Amygdala (tissue), 56 donors: ENCODE measurements around the gene KRT74.
"Not testable (repeated sequence)": the region's sequence is repeated elsewhere in the genome, so short reads cannot be mapped to it uniquely, and the experiment has no call there.

Experiments used
- DNase-seq, 56 donors: peaks; one replicate each; lab custom pipeline; 2025; lab: John Stamatoyannopoulos, UW

KRT74 gene

DNA sequence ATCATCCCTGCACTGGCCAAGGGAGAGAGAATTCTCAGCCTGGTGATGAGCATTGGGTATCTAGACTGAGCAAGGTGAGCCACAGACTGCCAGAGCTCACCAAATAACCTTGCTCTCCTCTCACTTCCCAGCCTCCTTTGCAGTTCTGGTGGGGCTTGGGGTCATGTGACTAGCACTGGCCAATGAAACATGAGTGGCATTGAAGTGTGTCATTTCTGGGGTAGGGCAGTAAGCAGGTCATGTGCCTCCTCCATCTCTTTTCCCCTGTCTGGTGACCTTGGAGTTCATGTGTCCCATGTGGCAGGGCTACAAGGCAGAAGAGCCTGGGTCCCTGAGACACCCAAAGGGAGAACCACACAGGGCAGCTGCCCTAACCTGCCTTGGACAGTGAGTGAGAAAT, 31.2 kb upstream of the KRT74 start:
- DNase-seq: no peak

DNA sequence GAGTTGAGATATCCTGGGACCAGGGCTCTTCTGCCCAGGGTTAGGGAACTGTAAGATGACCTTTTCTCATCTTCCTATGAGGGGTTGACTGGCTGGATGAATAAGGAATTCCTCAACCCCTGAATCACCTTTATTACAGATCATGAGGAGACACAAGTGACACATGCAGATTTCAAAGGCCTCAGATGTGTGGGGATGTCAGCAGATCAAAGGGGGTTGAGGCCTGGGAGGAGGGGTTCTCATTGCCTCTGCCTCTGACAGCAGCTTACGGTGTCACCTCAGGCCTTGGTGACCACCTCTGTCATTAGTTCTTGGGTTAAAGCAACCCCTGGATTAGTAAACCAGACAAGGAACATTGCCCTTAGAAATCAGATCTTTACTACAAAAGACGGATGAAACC, 29.7 kb upstream of the KRT74 start:
- DNase-seq: no peak

DNA sequence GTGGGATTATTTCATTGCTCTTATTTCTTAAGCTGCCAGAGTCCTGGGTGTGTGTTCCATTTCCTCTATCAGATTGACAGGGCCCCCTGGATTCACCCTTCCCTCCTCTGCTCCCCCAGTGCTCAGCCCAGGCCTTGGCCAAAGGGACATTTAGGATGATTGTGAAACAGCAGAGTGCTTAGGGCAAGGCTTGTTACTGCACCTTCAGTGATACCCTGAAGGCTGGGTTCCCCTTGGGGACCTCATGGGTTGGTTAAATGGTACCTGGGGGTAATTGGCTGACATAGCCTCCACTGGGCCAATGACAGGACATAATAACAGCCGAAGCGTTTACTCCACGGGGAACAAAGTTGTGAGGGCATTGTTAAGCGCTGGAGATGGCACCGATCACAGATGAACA, 28.9 kb upstream of the KRT74 start:
- DNase-seq: no peak

DNA sequence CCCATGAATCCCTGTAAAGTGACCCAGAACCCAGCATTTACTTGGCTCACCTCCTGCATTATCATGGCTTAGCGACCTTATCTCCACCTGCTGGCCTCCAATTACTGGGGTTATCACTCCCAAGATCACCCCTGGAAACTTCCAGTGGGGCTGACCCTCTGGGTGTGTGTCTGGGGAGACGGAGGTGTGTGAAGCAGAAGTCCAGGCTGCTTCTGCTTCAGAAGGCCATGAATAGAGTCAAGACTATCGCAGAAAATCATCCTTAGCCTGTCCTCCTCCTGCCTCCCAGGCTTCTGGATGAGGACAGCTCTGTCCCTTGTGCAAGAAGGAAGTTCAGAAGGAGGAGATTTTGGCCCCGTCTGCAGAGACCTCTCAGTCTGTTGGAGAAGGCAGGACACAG, 28.0 kb upstream of the KRT74 start:
- no peak for DNase-seq

DNA sequence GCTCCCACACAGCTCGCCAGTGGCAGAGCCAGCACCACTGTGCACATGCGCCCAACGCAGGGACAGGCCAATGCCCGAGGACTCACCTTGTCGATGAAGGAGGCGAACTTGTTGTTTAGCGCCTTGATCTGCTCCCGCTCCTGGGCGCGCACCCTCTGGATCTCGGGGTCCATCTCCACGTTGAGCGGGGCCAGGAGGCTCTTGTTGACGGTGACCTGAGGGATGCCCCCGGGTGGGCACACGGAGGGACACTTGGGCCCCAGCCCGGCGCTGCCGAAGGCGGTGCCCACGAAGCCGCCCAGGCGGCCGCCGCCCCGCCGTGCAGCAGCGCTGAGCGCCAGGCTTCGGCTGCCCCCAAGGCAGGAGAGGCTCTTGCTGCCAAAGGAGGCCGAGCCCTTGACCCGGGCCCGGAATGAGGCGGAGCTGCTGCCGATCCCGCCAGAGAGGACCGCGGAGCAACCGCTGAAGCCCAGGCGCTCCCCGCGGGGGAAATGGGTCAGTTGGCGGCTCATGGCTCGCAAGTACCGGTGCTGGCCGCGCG, 27.4 kb upstream of the KRT74 start, which contains the start of gene KRT72:
Gene KRT72, minus strand, starts transcription at position 523 of the 541 bp plus-strand sequence. Its CDS starts 11 bp downstream, at position 512.
- no peak for DNase-seq

DNA sequence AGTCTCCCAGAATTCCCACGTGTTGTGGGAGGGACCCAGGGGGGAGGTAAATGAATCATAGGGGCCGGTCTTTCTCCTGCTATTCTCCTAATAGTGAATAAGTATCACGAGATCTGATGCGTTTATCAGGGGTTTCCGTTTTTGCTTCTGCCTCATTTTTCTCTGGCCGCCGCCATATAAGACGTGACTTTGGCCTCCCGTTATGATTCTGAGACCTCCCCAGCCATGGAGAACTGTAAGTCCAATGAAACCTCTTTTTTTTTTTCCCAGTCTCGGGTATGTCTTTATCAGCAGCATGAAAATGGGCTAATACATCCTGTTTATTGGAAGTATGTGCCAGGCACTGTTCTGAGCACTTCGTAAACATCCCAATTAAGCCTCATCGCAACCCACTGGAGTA, 26.8 kb upstream of the KRT74 start:
- no peak for DNase-seq

DNA sequence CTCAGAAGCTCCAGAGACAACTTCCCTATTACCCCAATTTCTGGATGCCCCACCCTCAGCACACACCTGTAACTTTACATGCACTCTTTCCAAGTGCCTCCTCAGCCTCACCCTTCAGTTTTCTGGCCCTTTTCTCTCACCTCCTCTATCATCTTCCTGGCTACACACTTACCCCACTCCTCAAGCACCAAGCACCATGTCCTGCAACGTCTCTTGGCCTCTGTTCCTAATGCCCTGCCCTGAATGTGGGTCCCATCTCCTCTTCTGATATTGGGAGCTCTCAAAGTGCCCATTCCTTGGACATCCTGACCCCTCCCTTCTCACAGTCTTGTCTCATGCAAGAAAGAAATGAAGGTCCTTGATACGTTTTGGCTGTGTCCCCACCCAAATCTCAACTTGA, 26.4 kb upstream of the KRT74 start:
- no peak for DNase-seq

DNA sequence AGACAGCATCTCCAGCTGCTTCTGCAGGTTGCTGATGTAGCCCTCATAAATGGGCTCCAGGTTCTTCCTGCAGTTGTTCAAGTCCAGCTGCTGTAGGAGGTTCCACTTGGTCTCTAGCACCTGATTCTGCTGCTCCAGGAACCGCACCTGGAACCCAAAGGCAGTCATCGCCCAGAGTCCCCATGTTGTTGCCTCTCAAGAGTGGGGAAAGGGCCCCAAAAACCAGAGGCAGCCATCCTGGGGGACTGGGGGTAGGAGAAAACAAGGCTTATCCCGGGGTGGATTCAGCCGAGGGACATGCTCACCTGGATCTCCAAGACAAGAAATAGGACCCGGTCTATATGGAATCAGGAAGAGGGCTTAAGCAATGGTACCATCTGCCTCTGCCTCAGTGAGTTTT, 25.3 kb upstream of the KRT74 start:
- no peak for DNase-seq

DNA sequence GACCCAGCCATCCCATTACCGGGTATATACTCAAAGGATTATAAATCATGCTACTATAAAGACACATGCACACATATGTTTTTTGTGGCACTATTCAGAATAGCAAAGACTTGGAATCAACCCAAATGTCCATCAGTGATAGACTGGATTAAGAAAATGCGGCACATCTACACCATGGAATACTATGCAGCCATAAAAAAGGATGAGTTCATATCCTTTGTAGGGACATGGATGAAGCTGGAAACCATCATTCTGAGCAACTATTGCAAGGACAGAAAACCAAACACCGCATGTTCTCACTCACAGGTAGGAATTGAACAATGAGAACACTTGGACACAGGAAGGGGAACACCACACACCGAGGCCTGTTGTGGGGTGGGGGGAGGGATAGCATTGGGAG, 20.6 kb upstream of the KRT74 start:
- not testable (repeated sequence) for DNase-seq

DNA sequence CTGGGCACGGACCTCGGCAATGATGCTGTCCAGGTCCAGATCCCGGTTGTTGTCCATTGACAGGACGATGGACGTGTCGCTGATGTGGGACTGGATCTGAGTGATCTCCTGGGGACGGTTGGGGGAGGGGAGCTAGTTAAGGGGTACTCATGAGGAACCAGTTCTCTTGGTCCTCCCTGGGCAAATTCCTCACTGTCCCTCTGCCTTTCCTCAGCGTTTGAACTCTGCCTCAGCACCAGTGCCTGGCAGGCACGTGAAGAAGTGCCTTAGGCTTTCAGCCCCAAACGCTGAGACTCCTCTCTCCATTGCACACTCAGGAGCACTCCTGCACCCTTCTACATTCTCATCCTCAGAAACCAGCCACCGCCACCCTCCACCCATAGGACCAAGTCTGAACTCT, 17.9 kb upstream of the KRT74 start:
- no peak for DNase-seq

DNA sequence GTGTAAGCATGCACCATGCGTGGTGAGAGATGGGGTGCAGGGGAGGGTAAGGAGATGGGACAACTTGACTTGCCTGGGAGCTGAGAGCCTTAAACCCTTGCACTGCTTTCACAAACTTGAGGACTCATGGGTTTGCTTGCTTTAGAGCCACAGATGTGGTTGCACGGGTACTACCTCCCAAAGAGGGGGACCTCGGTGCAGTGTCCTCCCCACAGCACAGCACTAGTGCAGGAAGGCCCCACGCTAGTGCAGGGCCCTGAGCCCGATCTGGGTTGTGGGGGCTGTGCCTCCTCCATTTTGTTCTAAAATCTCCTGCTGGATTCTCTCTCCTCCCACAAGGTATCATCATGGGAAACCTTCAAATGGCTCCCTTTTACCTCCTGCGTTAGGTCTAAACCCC, 16.4 kb upstream of the KRT74 start:
- DNase-seq: no peak

DNA sequence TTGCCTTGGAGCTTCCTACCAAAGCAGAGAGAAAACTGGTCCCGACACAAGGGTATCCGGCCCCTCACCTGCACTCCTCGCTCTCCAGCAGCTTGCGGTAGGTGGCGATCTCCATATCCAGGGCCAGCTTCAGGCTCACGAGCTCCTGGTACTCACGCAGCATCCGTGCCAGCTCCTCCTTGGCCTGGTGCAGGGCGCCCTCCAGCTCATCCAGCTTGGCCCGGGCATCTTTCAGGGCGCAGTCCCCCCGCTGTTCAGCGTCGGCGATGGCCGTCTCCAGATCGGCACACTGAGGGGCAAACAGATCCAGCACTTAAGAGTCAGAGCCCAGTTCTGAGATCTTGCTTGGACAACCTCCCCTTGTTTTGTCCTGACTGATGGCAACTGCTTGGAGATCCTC, 13.9 kb upstream of the KRT74 start:
- DNase-seq: no peak

DNA sequence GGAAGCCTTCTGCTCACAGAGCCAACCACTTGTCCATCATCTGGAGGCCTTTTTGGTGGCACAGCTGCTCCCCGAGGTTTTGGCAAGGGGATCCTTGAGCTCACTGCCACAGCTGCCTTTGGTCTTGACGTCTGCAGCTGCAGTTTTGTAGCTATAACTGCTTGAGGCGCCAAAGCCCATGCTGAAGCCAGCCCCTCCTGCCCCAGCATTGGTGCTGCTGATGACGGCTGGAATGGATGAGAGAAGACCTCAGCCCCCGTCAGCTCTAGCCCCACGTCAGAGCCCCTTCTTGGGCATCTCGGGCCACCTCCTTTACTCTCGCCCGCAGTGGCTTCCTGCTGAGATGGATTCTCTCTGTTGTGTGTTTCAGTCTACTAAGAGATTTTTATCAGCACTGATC, 12.3 kb upstream of the KRT74 start:
- DNase-seq: no peak

DNA sequence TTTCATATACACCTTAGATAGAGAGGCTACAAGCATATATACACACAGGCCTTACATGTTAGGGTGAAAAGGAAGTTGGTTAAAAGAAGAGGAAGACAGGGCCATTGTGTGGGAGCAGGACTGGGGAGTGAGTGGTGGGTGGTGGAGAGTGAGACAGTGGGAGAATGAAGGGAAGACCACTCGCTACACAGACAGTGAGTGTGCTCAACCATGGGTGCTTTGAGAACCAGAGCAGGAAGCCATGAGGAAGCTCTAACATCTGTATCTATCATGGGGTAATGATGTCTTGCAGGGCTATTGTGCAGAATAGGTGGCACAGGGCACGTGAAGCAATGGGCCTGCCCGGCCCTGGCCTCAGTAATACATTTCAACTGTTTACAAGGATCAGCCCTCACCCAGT, 11.4 kb upstream of the KRT74 start:
- DNase-seq: no peak

DNA sequence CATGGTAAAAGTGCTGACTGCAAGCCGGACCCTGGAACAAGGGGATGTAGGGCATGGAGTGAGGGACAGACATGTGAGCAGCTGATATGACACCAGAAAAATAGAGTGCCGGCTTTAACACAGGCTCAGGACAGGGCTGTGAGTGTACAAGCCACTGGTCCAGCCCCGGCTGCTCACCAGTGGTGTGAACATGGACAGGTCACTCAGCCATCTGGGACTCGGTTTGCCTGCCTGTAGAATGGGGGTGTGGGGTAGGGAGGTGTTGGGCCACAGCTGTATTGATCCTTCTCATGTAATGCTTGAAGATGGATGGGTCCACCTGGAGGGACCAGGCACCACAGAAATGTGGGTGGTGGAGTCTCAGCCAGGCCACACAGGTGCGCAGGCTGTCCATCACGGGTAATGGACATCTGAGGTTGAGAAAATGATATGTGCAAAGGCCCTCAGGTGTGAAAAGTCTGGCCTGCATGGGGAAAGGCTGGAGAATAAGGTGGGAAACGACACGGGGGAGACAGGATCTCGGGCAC, 10.6 kb upstream of the KRT74 start:
- DNase-seq: no peak

DNA sequence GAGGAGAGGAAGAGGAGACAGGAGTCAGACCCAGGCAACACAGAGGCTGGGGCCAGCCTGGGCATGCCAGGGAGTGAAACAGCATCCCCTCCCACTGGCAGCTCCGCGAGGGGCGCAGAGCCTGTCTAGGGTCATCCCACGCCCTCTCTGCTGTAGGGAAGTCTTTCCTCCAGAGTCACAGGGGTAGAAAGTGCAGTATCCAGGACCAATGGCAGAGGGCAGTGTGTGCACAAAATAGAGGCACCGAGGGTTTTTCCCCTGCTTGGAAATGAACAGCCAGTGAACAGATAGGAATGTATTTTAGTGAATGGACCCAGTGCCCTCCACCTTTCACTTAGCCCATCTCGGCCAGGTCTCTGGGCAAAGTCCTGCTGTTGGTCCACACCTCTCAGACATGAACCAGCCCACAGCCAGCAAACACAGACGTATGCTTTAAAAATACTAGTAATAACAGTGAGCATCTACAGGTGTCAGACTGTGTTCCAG, 9.4 kb upstream of the KRT74 start:
- peak in 31 of 56 donors; percentile 4 to 60 (median 28) for DNase-seq

DNA sequence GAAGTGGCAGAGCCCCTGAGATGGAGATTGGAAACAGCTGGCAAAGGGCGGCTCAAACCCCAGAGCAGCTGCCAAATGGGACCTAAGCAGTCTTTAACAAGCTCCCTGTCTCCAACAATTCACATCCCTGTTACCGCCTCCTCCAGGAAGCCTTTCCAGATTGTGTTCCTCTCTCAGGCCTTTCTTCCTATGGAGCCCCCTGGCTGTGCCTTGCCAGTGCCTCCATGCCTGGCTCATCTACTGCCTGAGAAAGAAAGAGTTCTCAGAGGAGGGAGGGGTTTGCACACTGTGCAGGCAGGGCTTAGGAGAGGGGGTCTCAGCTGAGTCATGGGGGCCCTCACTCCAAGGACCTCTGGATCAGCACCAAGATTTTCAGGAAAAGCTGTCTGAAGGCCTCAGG, 8.8 kb upstream of the KRT74 start:
- DNase-seq: no peak

DNA sequence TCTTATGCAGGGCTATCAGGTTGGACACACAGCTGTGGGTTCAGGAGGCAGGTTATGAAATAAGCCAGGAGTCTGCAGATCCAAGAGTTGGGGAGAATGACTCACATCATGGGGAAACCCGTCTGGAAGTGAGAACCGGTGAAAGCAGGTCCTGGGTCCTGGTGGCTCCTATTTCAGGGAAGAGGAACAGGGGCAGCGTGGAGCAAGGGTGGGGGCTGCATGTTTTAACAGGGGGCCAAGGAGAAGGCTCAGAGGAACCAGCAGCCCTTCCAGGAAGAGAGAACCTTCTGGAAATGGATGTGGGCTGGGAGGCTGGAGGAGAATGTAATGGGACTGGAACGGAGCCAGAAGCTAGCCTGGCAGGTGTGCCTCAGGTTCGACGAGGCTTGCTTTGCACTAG, 7.8 kb upstream of the KRT74 start:
- no peak for DNase-seq

DNA sequence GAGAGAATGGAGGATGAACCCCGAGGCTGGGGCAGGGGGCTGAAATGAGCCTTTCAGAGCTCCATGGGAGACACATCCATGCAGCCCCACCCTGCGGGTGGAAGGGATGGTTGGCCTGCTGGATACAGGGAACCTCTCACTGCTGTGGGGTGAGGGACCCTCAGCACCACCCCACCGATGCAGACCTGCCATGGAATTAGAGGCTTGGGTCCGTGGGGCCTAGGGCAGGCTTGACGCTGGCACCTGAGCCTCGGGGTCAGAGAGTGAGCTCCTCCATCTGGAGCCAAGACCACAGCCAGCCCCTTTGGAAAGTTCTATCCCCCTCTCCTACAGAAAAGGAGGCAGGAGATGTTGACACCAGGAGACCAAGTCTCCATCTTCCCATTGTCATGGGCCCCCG, 7.4 kb upstream of the KRT74 start:
- no peak for DNase-seq

DNA sequence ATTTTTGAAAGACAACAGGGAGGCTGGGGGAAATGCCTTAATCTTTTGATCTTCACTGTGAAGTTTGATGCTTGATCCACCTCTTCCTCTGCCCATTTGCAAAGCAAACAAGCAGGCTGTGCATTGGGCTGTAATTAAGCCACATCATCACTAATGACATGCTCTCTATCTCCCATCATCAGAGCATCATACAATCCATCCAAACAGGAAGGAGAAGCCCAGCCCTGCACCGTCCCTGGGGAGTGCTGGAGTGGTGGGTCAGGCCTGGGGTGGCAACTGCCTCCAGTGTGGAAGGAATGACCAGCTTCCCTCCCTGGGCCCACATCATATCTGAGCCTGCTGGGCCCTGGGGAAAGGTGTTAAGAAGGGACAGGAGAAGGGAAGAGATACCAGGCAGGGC, 6.9 kb upstream of the KRT74 start:
- DNase-seq: no peak

DNA sequence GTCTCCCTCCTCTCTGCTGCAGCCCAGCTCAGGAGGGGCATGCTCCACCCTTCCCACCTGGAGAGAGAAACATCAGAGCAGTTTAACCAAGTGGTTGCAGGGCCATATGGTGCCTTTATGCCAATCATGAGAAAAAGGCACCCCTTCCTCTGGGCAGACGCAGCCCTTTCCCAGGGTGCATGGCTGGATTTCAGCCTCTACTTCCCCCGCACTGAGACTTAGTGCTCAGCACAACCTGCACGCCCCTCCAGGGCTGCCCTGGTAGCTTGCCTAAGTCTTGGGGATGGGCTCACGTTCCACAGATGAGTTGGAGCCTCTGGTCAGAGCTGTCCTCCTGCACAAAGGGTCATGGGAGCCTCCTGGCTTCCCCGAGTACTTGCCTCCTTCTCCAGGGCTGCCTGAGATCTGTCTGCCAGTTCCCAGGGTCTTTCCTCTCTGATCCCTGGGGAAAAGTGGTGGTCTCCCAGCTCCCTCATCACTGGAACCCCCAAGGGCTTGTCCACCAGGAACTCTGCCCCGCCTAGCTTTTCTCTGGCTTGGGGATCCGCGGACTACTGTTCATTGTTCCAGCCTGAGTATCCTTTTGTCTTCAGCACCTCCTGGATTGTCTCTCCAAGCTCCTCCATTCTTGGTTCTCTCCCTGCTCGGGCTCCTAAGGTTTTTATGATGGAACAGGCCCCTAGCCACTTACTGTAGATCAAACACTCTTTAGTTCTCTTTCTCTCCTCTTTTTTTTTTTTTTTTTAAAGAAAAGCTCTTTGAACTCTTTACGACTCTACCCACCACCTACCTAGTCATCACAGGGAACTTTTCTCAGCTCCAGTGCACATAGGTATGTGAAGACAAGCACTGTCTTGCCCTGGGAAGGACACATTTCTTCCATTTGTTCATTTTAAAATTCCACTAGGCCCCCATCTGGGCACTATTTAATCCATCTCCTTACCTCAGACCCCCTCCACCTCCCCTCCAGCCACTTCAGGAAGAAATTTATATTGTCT, 6.1 kb upstream of the KRT74 start:
- no peak for DNase-seq

DNA sequence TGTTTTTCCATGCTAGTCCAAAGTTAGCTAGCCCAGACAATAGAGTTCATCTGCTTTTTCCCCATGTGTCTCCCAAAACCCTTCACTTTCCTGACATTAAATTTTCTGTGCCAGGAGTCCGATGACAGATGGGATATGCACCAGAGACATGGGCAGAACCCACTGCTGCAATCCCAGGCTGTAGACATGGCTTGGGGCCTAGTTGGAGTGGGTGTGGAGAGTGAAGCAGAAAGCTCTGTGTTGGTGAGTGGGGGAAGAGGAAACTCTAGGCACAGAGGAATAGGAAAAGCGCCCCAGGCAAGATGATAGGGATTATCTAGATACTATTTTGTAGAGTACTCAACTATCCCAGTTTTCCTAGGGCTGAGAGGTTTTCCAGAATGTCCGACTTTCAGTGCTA, 4.8 kb upstream of the KRT74 start:
- DNase-seq: no peak
